ENCODE results near the gene CELF5. TPM values are rescaled to one million over a fixed set of nuclear protein-coding genes. Genes with fewer than 3 reads are reported as not detected.

Gene CELF5
- total RNA-seq, result not detected in 2 replicates

DNA sequence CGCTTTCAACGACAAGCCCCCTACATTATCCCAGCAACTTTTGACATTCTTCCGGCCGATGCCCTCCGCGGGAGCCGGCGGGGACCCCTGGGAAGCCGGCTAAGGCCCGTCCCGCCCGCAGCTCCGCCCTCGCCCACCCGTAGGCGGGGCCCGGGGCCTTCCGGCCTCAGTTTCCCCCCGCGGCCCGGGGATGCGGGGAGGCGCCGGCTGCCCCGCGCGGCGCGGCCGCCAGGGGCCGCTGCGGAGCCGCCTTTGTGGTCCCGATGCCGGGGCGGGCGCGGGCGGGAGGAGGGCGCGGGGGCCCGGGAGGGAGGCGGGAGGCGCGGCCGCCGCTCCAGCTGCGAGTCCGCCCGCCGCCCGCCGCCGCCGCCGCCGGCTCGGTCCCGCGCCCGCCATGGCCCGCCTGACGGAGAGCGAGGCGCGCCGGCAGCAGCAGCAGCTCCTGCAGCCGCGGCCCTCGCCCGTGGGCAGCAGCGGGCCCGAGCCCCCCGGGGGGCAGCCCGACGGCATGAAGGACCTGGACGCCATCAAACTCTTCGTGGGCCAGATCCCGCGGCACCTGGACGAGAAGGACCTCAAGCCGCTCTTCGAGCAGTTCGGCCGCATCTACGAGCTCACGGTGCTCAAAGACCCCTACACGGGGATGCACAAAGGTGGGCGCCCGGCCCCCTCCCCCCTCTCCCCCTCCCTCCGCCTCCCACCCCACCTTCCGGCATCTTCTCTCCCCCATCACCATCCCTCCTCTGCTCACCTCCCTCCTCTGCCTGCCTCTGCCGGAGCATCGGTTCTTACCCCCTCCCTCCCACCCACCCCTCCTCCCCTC is at the start of gene CELF5:
Gene CELF5 (plus strand): TSS at position 316 of the 823 bp plus-strand sequence. CDS start 79 bp downstream, at position 395.

GRCh38 chr19:3178377-3178972 is 46.0 kb upstream of the CELF5 start, which contains the start of gene S1PR4:
S1PR4 (plus strand) TSS chr19:3178769; CDS start chr19:3178793, 24 bp downstream.

GRCh38 chr19:3185461-3186159 is 38.9 kb upstream of the CELF5 start, which contains the start of gene NCLN:
NCLN (plus strand) TSS chr19:3185930; CDS start chr19:3186031, 101 bp downstream.

Other genes starting within 250 kb of the CELF5 start
- 0.20 and 0.25 TPM in 2 replicates for gene TLE6, start 247.1 kb upstream of the CELF5 start, total RNA-seq
- 8.3 and 10.1 TPM in 2 replicates for gene TLE2, start 195.4 kb upstream of the CELF5 start, total RNA-seq
- 245 and 277 TPM in 2 replicates for gene TLE5, start 162.2 kb upstream of the CELF5 start, total RNA-seq
- 83.9 and 97.8 TPM in 2 replicates for gene GNA11, start 130.3 kb upstream of the CELF5 start, total RNA-seq
- 0.44 TPM in 1 of 2 replicates, not detected in the other for gene GNA15, start 88.6 kb upstream of the CELF5 start, total RNA-seq
- gene S1PR4, start 45.9 kb upstream of the CELF5 start, total RNA-seq, result 0.73 and 1.5 TPM in 2 replicates
- 90.3 and 94.6 TPM in 2 replicates for gene NCLN, start 38.7 kb upstream of the CELF5 start, total RNA-seq
- gene NFIC, start 141.9 kb downstream of the CELF5 start, total RNA-seq, result 24.4 and 34.2 TPM in 2 replicates

Measured in mammary microvascular endothelial cell (primary cell).